ENCODE data around the gene DOCK8. TPM values are rescaled to one million over a fixed set of nuclear protein-coding genes. Genes with fewer than 3 reads are reported as not detected.

DOCK8 gene
- total RNA-seq, 2 experiments from 2014 or later: 270 to 283 TPM

DNA sequence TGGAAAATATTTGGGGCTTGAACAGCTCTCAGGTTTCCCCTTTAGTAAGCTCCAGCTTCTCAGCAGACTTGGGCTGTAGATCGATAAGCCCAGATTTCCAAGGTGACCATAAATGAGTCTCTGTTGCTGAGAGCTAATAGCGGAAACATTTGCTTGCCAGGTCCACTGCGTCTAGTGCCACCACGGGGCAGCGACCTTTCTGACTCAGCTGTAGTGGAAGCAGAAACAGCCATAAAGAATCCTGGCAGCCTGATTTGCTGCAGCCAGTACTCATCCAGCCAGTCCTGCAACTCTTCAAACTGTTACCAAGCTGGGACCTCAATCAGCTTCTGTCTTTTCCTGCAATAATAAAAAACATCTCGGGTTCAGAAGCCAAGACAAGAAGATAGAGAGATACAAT lies 241.7 kb downstream of the DOCK8 start:
- POLR2A ChIA-PET: no interaction called here
- no peak overlapping the region for H3K4me3 Mint-ChIP-seq
- H3K27ac Mint-ChIP-seq: no peak overlapping the region
- H3K27me3 Mint-ChIP-seq: no peaks in the 10 kb centered on the region
- no peak for DNase-seq
- H3K9me3 Mint-ChIP-seq: no peaks in the 10 kb centered on the region
- H3K4me1 Mint-ChIP-seq: peaks cover 12% of the 10 kb centered on the region
- CTCF ChIA-PET: interaction anchor here (0.5 to 0.6 kb wide), 2 partner anchors 82 to 327 kb away, joined by 3 to 4 read pairs; no protein-coding TSS in a partner anchor
- peaks cover 64% of the 10 kb centered on the region for H3K36me3 Mint-ChIP-seq (ENCODE audit: low read depth)

DNA sequence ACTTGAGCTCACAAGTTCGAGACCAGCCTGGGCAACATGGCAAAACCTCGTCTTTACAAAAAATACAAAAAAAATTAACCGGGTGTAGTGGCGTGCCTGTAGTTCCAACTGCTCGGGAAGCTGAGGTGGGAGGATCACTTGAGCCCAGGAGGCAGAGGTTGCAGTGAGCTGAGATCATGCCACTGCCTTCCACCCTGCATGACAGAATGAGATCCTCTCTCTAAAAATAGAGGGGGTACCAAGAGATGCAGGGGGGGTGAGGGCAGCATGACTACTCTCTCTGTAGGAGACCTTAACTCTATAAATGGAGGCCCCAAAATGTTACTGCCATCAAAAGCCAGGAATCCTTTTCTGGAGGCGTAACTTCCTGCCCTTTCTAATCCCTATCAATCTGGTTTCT lies 243.9 kb downstream of the DOCK8 start:
- ChIA-PET POLR2A (interaction anchor here (0.7 kb wide), 1 partner anchor 12 kb away, joined by 3 read pairs; no protein-coding TSS in a partner anchor), CTCF (no interaction called here)
- Mint-ChIP-seq H3K27me3 (no peaks in the 10 kb centered on the region), H3K36me3 (ENCODE audit: low read depth) (peaks cover 67% of the 10 kb centered on the region), H3K27ac (peak overlapping the region; percentile 25), H3K4me3 (no peak overlapping the region), H3K9me3 (no peaks in the 10 kb centered on the region), H3K4me1 (peaks cover 12% of the 10 kb centered on the region)
- DNase-seq: no peak

DNA sequence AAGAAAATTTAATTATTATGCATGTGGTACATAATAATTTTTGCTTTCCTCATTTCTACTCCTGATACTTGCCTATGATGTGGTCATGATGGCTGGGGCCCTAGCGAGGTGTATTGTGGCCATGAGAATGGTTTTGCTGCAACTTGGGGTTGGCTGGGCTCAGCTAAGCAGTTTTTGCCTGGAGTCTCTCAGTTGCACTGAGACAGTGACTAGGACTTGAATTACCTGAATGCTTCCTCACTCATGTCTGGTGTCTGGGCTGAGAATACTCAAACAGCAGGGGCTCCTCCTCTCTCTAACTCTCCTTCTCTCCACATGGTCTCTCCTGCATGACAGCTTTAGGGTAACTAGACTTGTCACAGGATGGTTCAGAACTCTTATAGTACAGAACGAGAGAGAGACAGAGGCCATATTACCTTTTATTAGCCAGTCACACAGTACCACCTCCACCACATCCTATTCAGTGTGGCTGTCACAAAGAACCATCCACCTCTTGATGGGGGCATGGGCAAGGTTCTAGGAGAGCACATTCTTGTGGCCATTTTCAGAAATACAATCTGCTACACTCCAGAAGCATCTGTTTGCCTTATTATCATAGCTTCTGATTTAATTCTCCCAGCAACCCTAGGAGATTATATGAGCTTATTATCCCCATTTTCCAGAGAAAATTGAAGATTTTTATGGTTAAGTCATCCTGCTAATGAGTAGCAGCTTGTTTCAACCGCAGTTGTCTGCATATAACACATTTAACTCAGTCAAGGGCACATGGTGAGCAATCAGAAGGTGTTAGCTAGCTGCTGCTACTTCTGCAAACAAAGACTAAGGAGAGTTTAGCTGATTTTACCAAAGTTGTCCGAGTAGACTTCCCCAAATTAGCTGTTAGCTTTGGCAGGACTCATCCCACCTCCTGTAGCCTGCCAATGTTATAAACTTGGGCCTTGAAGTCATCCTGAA lies 245.1 kb downstream of the DOCK8 start:
- ChIA-PET POLR2A (interaction anchor here (0.7 kb wide), 1 partner anchor 10 kb away, joined by 3 read pairs; no protein-coding TSS in a partner anchor), CTCF (interaction anchor here (0.8 to 1.4 kb wide), 4 partner anchors 12 to 45 kb away, joined by 3 to 4 read pairs (median 4); no protein-coding TSS in a partner anchor)
- Mint-ChIP-seq H3K9me3 (no peaks in the 10 kb centered on the region), H3K4me1 (peaks cover 12% of the 10 kb centered on the region), H3K27me3 (no peaks in the 10 kb centered on the region), H3K4me3 (no peak overlapping the region), H3K36me3 (ENCODE audit: low read depth) (peaks cover 66% of the 10 kb centered on the region), H3K27ac (peak overlapping the region; percentile 42)
- DNase-seq: no peak

DNA sequence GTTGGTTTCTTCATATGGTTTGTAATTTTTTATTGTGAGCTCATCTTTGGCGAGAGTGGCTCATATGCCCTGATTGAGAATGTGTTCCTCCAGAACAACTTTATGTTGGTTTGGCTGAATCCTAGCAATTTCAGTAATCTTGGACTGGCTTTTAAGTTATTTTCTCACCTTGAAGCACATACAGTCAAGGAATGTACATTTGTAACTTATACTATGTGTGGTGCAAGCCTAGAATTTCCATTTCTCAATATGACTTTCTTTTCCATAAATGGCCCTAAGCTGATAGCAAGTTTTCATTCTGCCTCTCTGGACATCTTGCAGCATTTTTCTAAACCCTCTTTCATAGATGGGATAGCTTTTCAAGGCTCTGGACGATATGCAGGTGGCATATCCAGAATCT lies 247.5 kb downstream of the DOCK8 start:
- Mint-ChIP-seq H3K27me3 (no peaks in the 10 kb centered on the region), H3K36me3 (ENCODE audit: low read depth) (peaks cover 66% of the 10 kb centered on the region), H3K9me3 (no peaks in the 10 kb centered on the region), H3K27ac (no peak overlapping the region), H3K4me3 (no peak overlapping the region), H3K4me1 (peaks cover 12% of the 10 kb centered on the region)
- POLR2A ChIA-PET: interaction anchor here (1.2 kb wide), 1 partner anchor 15 kb away, joined by 3 read pairs; no protein-coding TSS in a partner anchor
- CTCF ChIA-PET: interaction anchor here (1.3 kb wide), 1 partner anchor 14 kb away, joined by 4 read pairs; no protein-coding TSS in a partner anchor
- DNase-seq: no peak

DNA sequence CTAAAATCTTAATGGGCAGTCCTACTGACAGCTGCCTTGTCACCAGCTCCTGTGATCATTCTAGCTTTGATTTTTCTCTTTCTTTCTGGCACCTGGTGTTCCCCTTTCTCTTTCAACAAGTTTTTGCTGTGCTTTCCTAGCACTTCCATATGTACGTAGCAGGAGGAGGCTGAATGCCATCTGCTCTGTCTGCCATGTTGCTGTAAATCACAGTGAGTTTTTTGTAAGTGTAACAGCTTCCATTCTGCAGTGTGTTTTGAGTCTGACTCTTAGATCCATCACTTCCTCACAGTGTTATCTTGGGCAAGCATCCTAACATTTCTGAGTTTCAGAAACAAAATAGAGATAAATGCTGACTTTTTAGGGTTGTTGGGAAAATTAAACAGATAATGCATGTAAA lies 247.9 kb downstream of the DOCK8 start:
- DNase-seq: no peak
- H3K27me3 Mint-ChIP-seq: no peaks in the 10 kb centered on the region
- ChIA-PET POLR2A (interaction anchor here (1.2 kb wide), 1 partner anchor 15 kb away, joined by 3 read pairs; no protein-coding TSS in a partner anchor), CTCF (interaction anchor here (1.3 kb wide), 1 partner anchor 15 kb away, joined by 4 read pairs; no protein-coding TSS in a partner anchor)
- H3K4me1 Mint-ChIP-seq: peaks cover 12% of the 10 kb centered on the region
- peaks cover 62% of the 10 kb centered on the region for H3K36me3 Mint-ChIP-seq (ENCODE audit: low read depth)
- no peak overlapping the region for H3K27ac Mint-ChIP-seq
- H3K4me3 Mint-ChIP-seq: no peak overlapping the region
- no peaks in the 10 kb centered on the region for H3K9me3 Mint-ChIP-seq

DNA sequence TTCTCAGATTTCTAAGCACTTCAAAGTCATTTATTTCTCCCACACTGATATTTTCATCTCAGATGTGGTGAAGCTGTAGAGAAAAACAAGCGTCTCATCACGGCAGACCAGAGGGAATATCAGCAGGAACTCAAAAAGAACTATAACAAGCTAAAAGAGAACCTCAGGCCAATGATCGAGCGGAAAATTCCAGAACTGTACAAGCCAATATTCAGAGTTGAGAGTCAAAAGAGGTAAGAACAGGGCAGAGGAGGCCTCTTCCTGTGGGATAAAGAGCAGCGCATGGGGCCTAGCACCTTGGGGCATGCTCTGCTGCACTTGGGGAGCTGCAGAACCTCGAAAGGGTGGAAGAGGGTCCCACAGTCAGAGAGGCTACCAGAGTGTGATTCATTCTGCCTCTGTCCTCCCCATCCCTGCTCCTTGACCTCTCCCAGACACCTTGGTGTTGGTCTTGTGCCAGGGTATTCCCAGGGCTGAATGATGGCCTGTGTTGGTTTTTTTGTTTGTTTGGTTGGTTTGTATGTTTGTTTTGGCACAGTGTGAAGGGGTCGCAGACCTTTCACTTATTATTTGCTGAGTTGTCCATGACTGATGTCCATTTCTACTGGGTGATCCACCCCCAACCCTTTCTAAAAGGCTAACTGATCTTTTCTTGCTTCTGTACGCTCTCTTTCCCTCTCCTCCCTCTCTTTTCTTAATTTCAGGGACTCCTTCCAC lies 248.9 kb downstream of the DOCK8 start:
- Mint-ChIP-seq H3K36me3 (ENCODE audit: low read depth) (peaks cover 55% of the 10 kb centered on the region), H3K27me3 (no peaks in the 10 kb centered on the region), H3K27ac (no peak overlapping the region), H3K4me3 (no peak overlapping the region), H3K4me1 (peaks cover 15% of the 10 kb centered on the region), H3K9me3 (no peaks in the 10 kb centered on the region)
- POLR2A ChIA-PET: no interaction called here
- CTCF ChIA-PET: no interaction called here
- DNase-seq: no peak

DNA sequence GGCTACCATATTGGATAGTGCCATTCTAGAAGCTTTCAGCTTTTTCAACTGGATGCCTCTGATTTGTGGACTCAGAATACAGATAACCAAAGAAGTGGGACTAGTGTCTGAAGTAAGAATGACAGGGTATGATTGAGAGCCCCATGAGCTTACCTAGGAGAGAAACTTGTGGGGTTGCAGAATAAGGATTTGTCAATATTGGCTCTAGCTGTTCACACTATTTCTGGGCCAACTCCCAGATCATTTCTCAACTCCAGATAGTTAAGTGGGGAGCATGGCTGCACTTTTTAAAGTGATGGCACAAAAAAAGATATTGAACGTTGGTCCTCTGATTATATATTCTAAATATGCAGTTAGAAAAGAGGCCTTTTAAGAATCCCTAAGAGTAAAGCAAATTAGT lies 252.1 kb downstream of the DOCK8 start:
- H3K4me1 Mint-ChIP-seq: peaks cover 32% of the 10 kb centered on the region
- ChIA-PET POLR2A (no interaction called here), CTCF (no interaction called here)
- no peaks in the 10 kb centered on the region for H3K9me3 Mint-ChIP-seq
- H3K27me3 Mint-ChIP-seq: no peaks in the 10 kb centered on the region
- no peak overlapping the region for H3K4me3 Mint-ChIP-seq
- DNase-seq: no peak
- peaks cover 39% of the 10 kb centered on the region for H3K36me3 Mint-ChIP-seq (ENCODE audit: low read depth)
- H3K27ac Mint-ChIP-seq: no peak overlapping the region

DNA sequence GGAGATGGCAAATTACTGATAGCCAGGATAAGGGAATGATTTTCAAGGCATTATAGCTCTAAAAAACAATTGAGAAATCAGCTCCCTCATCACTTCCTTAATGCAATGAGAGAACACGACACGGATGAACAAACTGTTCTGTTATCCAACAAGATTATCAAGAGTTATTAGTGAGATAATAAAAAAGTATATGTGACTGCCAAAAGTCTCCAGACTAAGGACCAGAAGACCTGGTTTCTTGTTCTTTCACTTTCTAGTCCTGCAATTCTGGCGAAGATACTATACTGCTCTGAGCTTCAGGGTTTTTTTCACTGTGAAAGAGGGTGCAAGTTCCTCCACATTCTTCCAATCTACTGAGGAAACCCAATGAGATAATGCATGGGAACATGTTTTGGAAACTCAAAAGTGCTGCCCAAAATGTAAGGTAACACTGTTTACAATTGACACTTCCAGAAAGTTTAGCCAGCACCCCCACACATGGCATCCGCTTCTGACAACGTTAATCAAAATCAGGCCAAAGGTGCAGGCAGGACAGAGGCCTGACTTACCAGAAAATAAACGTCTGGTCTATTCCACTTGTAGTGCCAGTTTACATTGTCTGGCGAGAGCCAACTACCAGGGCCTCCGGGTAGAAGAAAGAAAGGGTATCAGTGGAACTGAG lies 254.2 kb downstream of the DOCK8 start:
- DNase-seq: no peak
- H3K27me3 Mint-ChIP-seq: no peaks in the 10 kb centered on the region
- POLR2A ChIA-PET: no interaction called here
- peaks cover 33% of the 10 kb centered on the region for H3K4me1 Mint-ChIP-seq
- CTCF ChIA-PET: no interaction called here
- H3K4me3 Mint-ChIP-seq: peak overlapping the region; percentile 65
- no peaks in the 10 kb centered on the region for H3K9me3 Mint-ChIP-seq
- H3K36me3 Mint-ChIP-seq (ENCODE audit: low read depth): peaks cover 20% of the 10 kb centered on the region
- H3K27ac Mint-ChIP-seq: peak overlapping the region; percentile 87

DNA sequence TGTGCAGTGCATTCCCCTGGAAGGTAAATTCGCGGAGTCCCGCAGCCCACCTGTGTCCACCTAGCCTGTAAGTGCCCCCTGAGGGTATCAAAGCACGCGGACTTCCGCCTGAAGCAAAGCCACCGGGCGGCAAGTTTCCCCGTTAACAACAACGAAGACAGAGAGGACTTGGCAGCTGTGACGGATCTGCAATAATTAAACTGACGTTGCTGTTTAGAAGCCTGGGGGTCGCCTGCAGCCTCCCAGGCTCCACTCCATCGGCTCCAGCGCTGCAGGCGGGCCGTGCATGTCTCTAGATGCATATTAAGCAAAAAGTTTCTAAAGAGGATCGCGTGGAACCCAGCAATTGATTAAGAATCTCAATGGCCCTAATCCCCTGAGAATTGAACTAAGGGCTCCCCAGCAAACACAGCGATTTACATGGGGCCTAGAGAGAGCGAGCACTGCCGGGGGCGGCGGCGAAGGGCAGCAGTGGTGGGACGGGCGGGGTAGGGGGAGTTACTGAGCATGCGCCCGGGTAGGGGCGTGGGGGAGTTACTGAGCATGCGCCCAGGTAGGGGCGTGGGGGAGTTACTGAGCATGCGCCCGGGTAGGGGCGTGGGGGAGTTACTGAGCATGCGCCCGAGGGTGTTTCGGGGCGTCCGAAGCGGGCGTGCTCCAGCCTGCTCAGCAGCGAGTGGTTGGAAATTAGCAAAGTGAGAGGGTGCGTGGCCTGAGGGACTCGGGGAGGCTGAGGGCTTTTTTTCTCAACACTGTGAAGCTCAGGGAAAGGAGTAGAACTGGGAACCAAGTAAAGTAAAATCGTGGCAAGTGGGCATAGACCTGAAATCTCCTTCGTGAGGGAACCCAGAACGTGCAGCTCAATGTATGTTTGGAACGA lies 255.2 kb downstream of the DOCK8 start:
- ChIA-PET CTCF (interaction anchor here (1.2 kb wide), 1 partner anchor 287 kb away, joined by 3 read pairs; no protein-coding TSS in a partner anchor), POLR2A (interaction anchor here (0.6 to 0.8 kb wide), 2 partner anchors 11 to 298 kb away, joined by 3 to 5 read pairs; no protein-coding TSS in a partner anchor)
- peak overlapping the region; percentile 92 for H3K27ac Mint-ChIP-seq
- peak; percentile 92 for DNase-seq
- H3K36me3 Mint-ChIP-seq (ENCODE audit: low read depth): peaks cover 15% of the 10 kb centered on the region
- no peaks in the 10 kb centered on the region for H3K27me3 Mint-ChIP-seq
- H3K9me3 Mint-ChIP-seq: no peaks in the 10 kb centered on the region
- H3K4me3 Mint-ChIP-seq: peak overlapping the region; percentile 91
- peaks cover 33% of the 10 kb centered on the region for H3K4me1 Mint-ChIP-seq

DNA sequence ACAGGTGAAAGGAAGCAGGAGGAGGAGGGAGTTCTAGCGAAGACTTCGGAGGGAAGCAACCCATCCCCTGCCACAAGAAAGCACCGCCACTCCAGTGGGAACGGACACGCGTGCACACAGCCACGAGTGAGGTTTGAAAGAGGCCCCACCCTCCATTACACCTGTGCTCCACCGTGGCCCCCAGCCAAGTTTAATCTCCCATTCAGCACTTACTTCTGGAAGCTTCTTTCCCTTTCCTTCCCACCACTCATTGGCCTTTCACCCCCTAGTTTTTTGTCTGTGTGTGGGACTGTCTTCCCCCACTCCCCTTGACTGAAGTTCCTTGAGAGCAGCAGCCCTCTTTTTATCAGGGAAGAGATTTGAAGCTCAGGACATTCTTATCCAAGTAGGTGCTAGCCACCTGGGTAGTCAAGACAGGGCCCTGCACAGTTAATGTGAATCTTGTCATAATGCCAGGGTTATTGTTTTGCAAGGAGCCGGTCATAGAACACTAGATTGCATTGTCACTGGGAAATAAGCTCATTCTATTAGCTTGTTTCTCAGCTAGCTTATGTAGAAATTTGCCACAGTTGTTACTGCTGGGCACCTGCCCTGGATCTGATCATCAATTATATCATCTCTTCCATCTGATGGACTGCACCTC lies 256.0 kb downstream of the DOCK8 start:
- POLR2A ChIA-PET: interaction anchor here (0.8 kb wide), 1 partner anchor 12 kb away, joined by 3 read pairs; no protein-coding TSS in a partner anchor
- Mint-ChIP-seq H3K36me3 (ENCODE audit: low read depth) (peaks cover 10% of the 10 kb centered on the region), H3K27ac (peak overlapping the region; percentile 92), H3K9me3 (no peaks in the 10 kb centered on the region), H3K4me1 (peaks cover 33% of the 10 kb centered on the region), H3K27me3 (no peaks in the 10 kb centered on the region), H3K4me3 (peak overlapping the region; percentile 91)
- CTCF ChIA-PET: interaction anchor here (1.2 to 1.5 kb wide), 2 partner anchors 40 to 287 kb away, joined by 3 to 4 read pairs; no protein-coding TSS in a partner anchor
- DNase-seq: no peak

DNA sequence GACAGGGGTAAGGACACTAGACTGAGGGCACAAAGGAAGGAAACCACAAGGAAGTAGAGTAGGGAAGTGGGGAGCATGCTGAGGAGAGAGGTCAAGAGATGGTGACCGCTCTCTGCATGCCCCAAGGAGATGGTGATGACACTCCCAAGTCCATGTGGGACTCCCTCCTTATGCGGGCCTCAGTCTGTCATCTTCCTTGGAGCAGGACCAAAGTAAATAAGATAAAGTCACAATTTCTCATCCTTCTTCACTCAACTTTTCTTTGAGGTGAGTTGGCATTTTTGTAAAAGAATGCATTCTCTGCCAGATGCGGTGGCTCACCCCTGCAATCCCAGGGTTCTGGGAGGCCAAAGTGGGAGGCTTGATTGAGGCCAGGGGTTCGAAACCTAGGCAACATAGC lies 256.7 kb downstream of the DOCK8 start:
- H3K27ac Mint-ChIP-seq: peak overlapping the region; percentile 92
- no peaks in the 10 kb centered on the region for H3K9me3 Mint-ChIP-seq

More for the DNA sequence above, 256.7 kb downstream of the DOCK8 start:
- DNase-seq: no peak
- POLR2A ChIA-PET: no interaction called here
- H3K27me3 Mint-ChIP-seq: no peaks in the 10 kb centered on the region
- peak overlapping the region; percentile 91 for H3K4me3 Mint-ChIP-seq
- peaks cover 7% of the 10 kb centered on the region for H3K36me3 Mint-ChIP-seq (ENCODE audit: low read depth)
- H3K4me1 Mint-ChIP-seq: peaks cover 33% of the 10 kb centered on the region
- CTCF ChIA-PET: interaction anchor here (1.5 kb wide), 1 partner anchor 40 kb away, joined by 4 read pairs; no protein-coding TSS in a partner anchor
